Trophoblast cell (in vitro differentiated cells and primary cell): Measurements from ENCODE around the gene XIRP1.

ENCODE experiments used
- DNase-seq, 2 donors: peaks; one replicate each; pipeline ENCODE4 v3.0.0-alpha.2; 2016
- H2AFZ ChIP-seq: 2 replicates; pipeline ENCODE4 v1.6.1; 2013; ENCODE audit warnings: low read length, moderate library complexity, mild to moderate bottlenecking; ENCODE audit not compliant: insufficient read depth, poor library complexity
- H2AK5ac ChIP-seq: 2 replicates; pipeline ENCODE4 v1.6.1; 2013; ENCODE audit warnings: mild to moderate bottlenecking, low read length
- H2BK120ac ChIP-seq: 2 replicates; pipeline ENCODE4 v1.6.1; 2013; ENCODE audit warnings: low read length, mild to moderate bottlenecking, moderate library complexity; ENCODE audit not compliant: insufficient read depth, poor library complexity
- H2BK12ac ChIP-seq: 2 replicates; pipeline ENCODE4 v1.6.1; 2013; ENCODE audit warnings: mild to moderate bottlenecking, low read length, moderate library complexity
- H2BK5ac ChIP-seq: 2 replicates; pipeline ENCODE4 v1.6.1; 2013; ENCODE audit warnings: low read length, low read depth, moderate library complexity, mild to moderate bottlenecking; ENCODE audit not compliant: poor library complexity
- H3K14ac ChIP-seq: 2 replicates; pipeline ENCODE4 v1.6.1; 2013; ENCODE audit warnings: mild to moderate bottlenecking, low read length
- H3K18ac ChIP-seq: 2 replicates; pipeline ENCODE4 v1.6.1; 2013; ENCODE audit warnings: mild to moderate bottlenecking, low read length
- H3K23ac ChIP-seq: 2 replicates; pipeline ENCODE4 v1.6.1; 2013; ENCODE audit warnings: low read length
- H3K27ac ChIP-seq: 2 replicates; pipeline ENCODE4 v1.5.1; 2013; ENCODE audit warnings: low read depth, mild to moderate bottlenecking, inconsistent platforms, low read length, moderate library complexity
- H3K27me3 ChIP-seq: 2 replicates; pipeline ENCODE4 v1.6.1; 2013; ENCODE audit warnings: inconsistent platforms, mild to moderate bottlenecking, low read length, moderate library complexity; ENCODE audit not compliant: insufficient read depth
- H3K36me3 ChIP-seq, 2 experiments: 1 replicate in 1 of 2; 2 replicates in 1 of 2; pipeline ENCODE4 v1.6.1; 2013; ENCODE audit warnings: low read length in 2 of 2, mild to moderate bottlenecking in 2 of 2, moderate library complexity in 1 of 2; ENCODE audit not compliant: insufficient read depth in 2 of 2, control insufficient read depth in 1 of 2
- H3K4ac ChIP-seq: 2 replicates; pipeline ENCODE4 v1.6.1; 2013; ENCODE audit warnings: low read depth, mild to moderate bottlenecking, low read length, moderate library complexity
- H3K4me1 ChIP-seq, 2 experiments: 1 replicate in 1 of 2; 2 replicates in 1 of 2; pipeline ENCODE4 v1.6.1; 2013; ENCODE audit warnings: low read length in 2 of 2, mild to moderate bottlenecking in 2 of 2, moderate library complexity in 1 of 2; ENCODE audit not compliant: insufficient read depth in 2 of 2, control insufficient read depth in 1 of 2
- H3K4me2 ChIP-seq: 2 replicates; pipeline ENCODE4 v1.6.1; 2013; ENCODE audit warnings: inconsistent platforms, mild to moderate bottlenecking, low read length, moderate library complexity
- H3K4me3 ChIP-seq: 2 replicates; pipeline ENCODE4 v1.5.1; 2013; ENCODE audit warnings: mild to moderate bottlenecking, low read depth, low read length, inconsistent platforms
- H3K79me1 ChIP-seq: one replicate; pipeline ENCODE4 v1.6.1; 2013; ENCODE audit warnings: low read length
- H3K79me2 ChIP-seq: 2 replicates; pipeline ENCODE4 v1.6.1; 2013; ENCODE audit warnings: low read length, mild to moderate bottlenecking; ENCODE audit not compliant: control insufficient read depth, insufficient read depth, poor library complexity
- H3K9ac ChIP-seq: 2 replicates; pipeline ENCODE4 v1.6.1; 2013; ENCODE audit warnings: mild to moderate bottlenecking, low read length
- H3K9me3 ChIP-seq: 2 replicates; pipeline ENCODE4 v1.6.1; 2013; ENCODE audit warnings: low read depth, mild to moderate bottlenecking, control low read depth, inconsistent platforms, low read length; ENCODE audit not compliant: insufficient read depth
- H4K12ac ChIP-seq: 2 replicates; pipeline ENCODE4 v1.6.1; 2013; ENCODE audit warnings: low read depth, mild to moderate bottlenecking, low read length, moderate library complexity
- H4K8ac ChIP-seq: 2 replicates; pipeline ENCODE4 v1.6.1; 2013; ENCODE audit warnings: low read depth, mild to moderate bottlenecking, low read length, moderate library complexity
- H4K91ac ChIP-seq: one replicate; pipeline ENCODE4 v1.6.1; 2013; ENCODE audit warnings: low read depth, mild to moderate bottlenecking, low read length, moderate library complexity
- WGBS: extraction: QIAGEN DNeasy Blood & Tissue Kit; methylation state at CpG from one replicate; pipeline ENCODE4 v1.1.7; 2013; ENCODE audit warnings: missing lambda C conversion rate; ENCODE audit not compliant: insufficient read length, insufficient coverage; ENCODE audit errors: extremely low coverage; 5-methylcytosine and 5-hydroxymethylcytosine counted together

The XIRP1 gene

DNA sequence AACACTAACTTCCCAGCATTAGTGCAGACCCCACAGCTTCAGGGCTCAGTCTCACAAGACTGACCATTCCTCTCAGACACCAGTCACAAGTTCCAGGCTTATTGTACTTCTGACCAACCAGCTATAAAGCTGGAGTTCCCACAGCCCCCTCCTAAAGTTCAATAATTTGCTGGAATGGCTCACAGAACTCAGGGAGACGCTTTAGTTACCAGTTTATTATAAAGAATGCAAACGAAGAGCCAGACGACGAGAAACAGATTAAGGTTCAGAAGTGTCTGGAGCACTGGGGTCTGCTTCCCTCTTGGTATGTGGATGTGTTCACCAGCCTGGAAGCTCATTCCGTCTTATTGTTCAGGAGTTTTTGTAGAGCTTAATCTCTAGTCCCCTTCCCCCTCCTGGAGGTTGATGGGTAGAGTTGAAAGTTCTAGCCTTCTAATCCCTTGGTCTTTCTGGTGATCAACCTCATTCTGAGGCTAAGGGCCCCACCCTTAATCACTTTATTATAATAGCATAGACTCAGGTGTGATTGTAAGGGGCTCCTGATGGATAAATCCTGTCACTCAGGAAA is 34.2 kb downstream of the XIRP1 start:
- H4K8ac ChIP-seq, result no peak overlapping the region
- peaks cover 16% of the 10 kb centered on the region for H3K79me1 ChIP-seq
- no peak overlapping the region for H2AK5ac ChIP-seq
- H2AFZ ChIP-seq, result no peak overlapping the region
- no peak overlapping the region for H3K4me3 ChIP-seq
- no peak overlapping the region for H4K12ac ChIP-seq
- no peak overlapping the region for H4K91ac ChIP-seq
- H2BK120ac ChIP-seq, result no peak overlapping the region
- H3K27me3 ChIP-seq, result no peaks in the 10 kb centered on the region
- no peak overlapping the region for H3K9ac ChIP-seq
- peaks cover 5% of the 10 kb centered on the region for H3K79me2 ChIP-seq
- no peak overlapping the region for H3K18ac ChIP-seq
- no peak overlapping the region for H3K23ac ChIP-seq
- no peak for DNase-seq
- no CpG with 5 or more reads among the region's 5 CpGs for WGBS
- H3K4me1 ChIP-seq, result peaks cover 8 to 10% of the 10 kb centered on the region in 2 experiments
- no peak overlapping the region for H3K14ac ChIP-seq
- no peak overlapping the region for H3K4me2 ChIP-seq
- peak overlapping the region; percentile 72 for H2BK5ac ChIP-seq
- peak overlapping the region; percentile 73 for H2BK12ac ChIP-seq
- H3K27ac ChIP-seq, result peak overlapping the region; percentile 50
- no peak overlapping the region for H3K4ac ChIP-seq
- H3K9me3 ChIP-seq, result no peaks in the 10 kb centered on the region
- H3K36me3 ChIP-seq, result no peaks in the 10 kb centered on the region

DNA sequence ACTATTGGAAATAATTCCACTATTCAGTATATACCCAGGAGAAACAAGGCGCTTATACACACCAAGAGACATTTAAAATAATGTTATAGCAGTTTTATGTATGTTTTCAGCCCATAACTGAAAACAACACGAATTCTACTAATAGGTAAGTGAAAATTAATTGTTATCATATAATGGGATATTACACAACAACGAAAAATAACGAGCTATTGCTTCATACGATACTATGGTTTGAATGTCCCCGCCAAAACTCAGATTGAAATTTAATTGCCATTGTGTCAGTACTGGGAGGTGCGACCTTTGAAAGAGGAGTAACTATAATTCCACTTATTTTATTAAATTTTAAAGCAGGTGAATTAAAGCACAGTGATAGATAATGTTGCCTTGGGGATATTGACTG is 35.0 kb downstream of the XIRP1 start:
- H3K14ac ChIP-seq, result no peak overlapping the region

DNA sequence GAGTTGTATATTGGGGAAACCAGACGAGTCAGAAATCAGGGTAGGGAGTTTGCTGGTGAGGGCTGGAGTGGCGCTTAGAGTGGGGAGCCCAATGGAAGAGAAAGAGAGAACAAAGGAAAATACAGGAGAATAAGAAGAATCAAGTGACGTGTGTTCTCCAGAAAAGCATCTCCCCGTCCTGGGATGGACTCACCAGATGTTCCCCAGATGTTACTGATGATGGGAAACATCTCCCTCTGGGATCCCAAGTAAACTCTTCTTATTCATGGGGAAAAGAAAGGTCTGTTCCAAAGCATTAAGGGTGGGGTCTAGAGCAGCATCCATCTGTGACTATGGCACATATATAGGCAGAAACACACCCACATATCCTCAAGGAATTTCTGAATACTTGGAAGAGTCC is 36.0 kb downstream of the XIRP1 start:
- Histone ChIP-seq H2BK5ac (no peak overlapping the region), H3K9ac (no peak overlapping the region), H3K36me3 (no peaks in the 10 kb centered on the region), H3K9me3 (no peaks in the 10 kb centered on the region), H2AK5ac (no peak overlapping the region), H3K4me3 (no peak overlapping the region), H4K12ac (no peak overlapping the region), H3K4me1 (peaks cover 10 to 11% of the 10 kb centered on the region in 2 experiments), H2BK120ac (no peak overlapping the region), H3K4ac (no peak overlapping the region), H3K23ac (no peak overlapping the region), H3K18ac (no peak overlapping the region), H3K4me2 (no peak overlapping the region), H4K8ac (no peak overlapping the region), H3K79me1 (peaks cover 33% of the 10 kb centered on the region), H3K14ac (no peak overlapping the region), H4K91ac (no peak overlapping the region), H3K79me2 (peaks cover 22% of the 10 kb centered on the region), H2BK12ac (no peak overlapping the region), H3K27me3 (no peaks in the 10 kb centered on the region), H3K27ac (no peak overlapping the region), H2AFZ (no peak overlapping the region)
- no peak for DNase-seq
- WGBS, result no CpG with 5 or more reads among the region's 4 CpGs

More for the DNA sequence above, 35.0 kb downstream of the XIRP1 start:
- Histone ChIP-seq H2BK5ac (no peak overlapping the region), H3K27ac (peak overlapping the region; percentile 50), H3K9ac (no peak overlapping the region), H3K4me3 (no peak overlapping the region), H3K36me3 (no peaks in the 10 kb centered on the region), H3K18ac (no peak overlapping the region), H3K23ac (no peak overlapping the region), H3K4me2 (no peak overlapping the region), H4K91ac (no peak overlapping the region), H3K4me1 (peaks cover 8 to 10% of the 10 kb centered on the region in 2 experiments), H3K27me3 (no peaks in the 10 kb centered on the region), H3K79me1 (peaks cover 24% of the 10 kb centered on the region), H2BK12ac (no peak overlapping the region), H2AFZ (no peak overlapping the region), H3K79me2 (peaks cover 13% of the 10 kb centered on the region), H3K9me3 (no peaks in the 10 kb centered on the region), H2AK5ac (no peak overlapping the region), H4K8ac (no peak overlapping the region), H2BK120ac (no peak overlapping the region), H3K4ac (no peak overlapping the region), H4K12ac (no peak overlapping the region)
- WGBS, result no CpG with 5 or more reads among the region's 7 CpGs
- no peak for DNase-seq

DNA sequence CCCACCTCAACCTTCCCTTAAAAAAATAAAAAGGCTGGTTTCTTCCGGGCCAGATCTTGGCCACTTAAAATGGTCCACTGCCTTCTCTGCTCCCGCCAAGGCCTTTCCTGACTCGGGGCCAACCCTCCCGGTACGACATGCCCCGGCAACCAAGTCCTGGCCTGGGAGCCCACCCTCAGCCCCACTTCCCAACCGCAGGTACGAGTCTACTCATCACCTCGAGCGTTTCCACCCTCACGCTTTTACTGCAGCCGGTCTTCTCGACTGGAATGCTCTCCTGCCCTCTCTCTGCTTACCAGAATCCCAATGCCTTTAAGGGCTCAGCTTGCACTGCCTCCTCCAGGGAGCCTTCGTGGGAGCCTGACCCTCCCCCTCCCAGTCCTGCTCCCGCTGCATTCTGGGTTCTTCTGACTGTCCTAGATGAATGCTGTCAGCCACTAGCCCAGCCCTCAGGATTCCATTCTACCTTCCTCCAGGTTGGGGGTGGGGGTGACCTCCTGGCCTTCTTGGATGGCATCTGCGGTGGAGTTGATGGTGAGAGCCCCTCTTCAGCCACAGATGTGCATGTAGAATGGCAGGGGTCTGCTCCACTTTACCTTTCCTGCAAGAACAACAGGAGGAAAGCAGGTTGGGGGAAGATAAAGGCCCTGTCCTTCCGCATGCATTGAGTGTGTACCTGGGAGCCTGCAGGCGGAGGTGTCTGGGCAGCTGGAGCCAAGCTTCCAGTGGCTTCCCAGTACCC is 37.9 kb downstream of the XIRP1 start:
- no peaks in the 10 kb centered on the region for H3K36me3 ChIP-seq
- peak overlapping the region; percentile 74 for H2AK5ac ChIP-seq
- no peaks in the 10 kb centered on the region for H3K9me3 ChIP-seq
- peak overlapping the region; percentile 93 for H4K91ac ChIP-seq
- H3K4me2 ChIP-seq, result peak overlapping the region; percentile 58
- H3K79me2 ChIP-seq, result peaks cover 36% of the 10 kb centered on the region
- peaks cover 52% of the 10 kb centered on the region for H3K79me1 ChIP-seq
- H2BK120ac ChIP-seq, result peak overlapping the region; percentile 94
- H4K8ac ChIP-seq, result peak overlapping the region; percentile 72
- peak overlapping the region; percentile 97 for H3K27ac ChIP-seq
- peaks cover 22 to 24% of the 10 kb centered on the region in 2 experiments for H3K4me1 ChIP-seq
- H3K23ac ChIP-seq, result no peak overlapping the region
- peak; percentile 90 to 91 for DNase-seq
- H2BK5ac ChIP-seq, result peak overlapping the region; percentile 91
- no CpG with 5 or more reads among the region's 18 CpGs for WGBS
- H3K14ac ChIP-seq, result peak overlapping the region; percentile 85
- peak overlapping the region; percentile 79 for H4K12ac ChIP-seq
- H3K9ac ChIP-seq, result peak overlapping the region; percentile 78
- peak overlapping the region; percentile 80 for H3K4ac ChIP-seq
- H3K18ac ChIP-seq, result peak overlapping the region; percentile 86
- H3K27me3 ChIP-seq, result no peaks in the 10 kb centered on the region
- peak overlapping the region; percentile 32 for H2AFZ ChIP-seq
- peak overlapping the region; percentile 34 for H2BK12ac ChIP-seq
- peak overlapping the region; percentile 80 for H3K4me3 ChIP-seq
